GM12874 (cell line): ENCODE measurements around the gene ARMC9.

ENCODE experiments used
- TF ChIP-seq, protein P1 (sequence below): IDR thresholded peaks from 2 replicates; pipeline ENCODE4 v1.5.1; 2011; ENCODE audit warnings: low read depth, mild to moderate bottlenecking, control low read depth, low read length, moderate library complexity; ENCODE audit not compliant: insufficient read depth

ARMC9 gene

DNA sequence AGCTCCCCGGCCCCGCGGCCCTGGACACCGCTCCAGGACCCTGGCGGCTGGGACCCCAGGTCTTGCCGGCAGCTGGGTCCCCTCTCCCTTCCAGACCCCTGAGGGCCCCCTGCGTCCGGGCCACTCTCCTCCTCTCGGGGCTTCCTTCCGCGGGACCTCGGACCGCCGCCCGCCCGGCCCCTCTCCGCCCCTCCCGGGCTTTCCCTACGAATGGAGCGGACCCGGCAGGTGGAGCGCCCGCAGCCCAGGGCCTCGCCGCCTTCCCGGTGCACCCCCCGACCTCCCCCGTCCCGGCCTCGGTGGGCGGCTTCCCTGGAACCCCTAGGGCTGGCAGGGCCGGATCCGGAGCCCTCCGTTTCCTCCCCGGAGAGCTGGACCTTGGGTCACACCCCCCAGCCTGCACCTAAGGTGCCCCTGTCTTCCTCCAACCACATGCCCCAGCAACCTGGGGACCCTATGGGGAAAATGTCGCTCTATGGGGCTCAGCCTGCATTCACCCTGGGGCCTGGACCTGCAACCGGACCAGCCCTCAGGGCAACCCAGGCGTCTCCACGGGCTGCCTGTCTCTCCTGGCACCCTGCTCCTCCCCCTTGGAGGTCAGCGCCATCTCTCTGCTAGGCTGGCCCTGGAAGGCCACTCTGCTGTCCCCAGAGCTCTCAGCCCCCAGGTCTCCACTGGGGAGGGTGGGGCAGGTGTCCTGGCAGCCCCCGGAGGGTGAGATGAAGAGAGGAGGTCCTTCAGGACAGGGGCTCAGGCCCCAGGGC, 197.8 kb downstream of the ARMC9 start:
- TF ChIP-seq, protein P1, sequence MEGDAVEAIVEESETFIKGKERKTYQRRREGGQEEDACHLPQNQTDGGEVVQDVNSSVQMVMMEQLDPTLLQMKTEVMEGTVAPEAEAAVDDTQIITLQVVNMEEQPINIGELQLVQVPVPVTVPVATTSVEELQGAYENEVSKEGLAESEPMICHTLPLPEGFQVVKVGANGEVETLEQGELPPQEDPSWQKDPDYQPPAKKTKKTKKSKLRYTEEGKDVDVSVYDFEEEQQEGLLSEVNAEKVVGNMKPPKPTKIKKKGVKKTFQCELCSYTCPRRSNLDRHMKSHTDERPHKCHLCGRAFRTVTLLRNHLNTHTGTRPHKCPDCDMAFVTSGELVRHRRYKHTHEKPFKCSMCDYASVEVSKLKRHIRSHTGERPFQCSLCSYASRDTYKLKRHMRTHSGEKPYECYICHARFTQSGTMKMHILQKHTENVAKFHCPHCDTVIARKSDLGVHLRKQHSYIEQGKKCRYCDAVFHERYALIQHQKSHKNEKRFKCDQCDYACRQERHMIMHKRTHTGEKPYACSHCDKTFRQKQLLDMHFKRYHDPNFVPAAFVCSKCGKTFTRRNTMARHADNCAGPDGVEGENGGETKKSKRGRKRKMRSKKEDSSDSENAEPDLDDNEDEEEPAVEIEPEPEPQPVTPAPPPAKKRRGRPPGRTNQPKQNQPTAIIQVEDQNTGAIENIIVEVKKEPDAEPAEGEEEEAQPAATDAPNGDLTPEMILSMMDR = no peak

DNA sequence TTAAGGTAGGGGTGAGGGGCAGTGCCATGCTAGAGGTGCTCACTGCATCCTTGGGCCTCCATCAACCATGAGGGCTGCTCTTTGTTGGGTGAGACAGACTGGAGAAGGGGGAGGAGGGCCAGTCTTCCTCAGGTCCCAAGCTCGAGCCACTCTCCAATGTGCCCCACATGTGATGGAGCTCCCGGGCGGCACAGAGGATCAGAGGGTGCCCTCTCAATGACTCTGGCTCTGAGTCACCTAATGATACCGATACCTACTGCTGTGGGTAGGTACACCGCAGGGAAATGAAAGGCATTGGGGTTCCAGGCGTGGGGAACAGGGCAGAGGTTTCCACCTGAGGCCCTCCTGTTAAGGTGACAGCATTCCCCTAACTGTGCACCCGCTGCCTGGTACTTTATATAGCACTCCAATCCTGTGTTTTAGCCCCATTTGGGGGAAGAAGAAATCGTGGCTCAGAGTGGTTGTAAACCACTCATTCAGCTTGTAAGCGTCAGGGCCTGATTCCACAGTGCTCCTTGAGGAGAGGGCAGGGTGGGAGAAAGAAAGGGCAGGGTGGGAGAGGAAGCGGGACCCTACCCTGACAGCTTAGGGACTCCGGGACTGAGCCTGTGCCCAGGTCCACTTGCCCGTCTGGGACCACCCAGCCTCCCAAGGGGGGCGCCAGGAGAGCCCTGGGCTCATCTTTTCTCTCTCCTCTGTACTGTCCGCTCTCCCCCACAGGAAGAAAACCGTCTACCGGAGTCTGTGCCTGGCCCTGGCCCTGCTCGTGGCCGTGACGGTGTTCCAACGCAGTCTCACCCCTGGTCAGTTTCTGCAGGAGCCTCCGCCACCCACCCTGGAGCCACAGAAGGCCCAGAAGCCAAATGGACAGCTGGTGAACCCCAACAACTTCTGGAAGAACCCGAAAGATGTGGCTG, 198.8 kb downstream of the ARMC9 start:
- TF ChIP-seq, protein P1 = no peak

DNA sequence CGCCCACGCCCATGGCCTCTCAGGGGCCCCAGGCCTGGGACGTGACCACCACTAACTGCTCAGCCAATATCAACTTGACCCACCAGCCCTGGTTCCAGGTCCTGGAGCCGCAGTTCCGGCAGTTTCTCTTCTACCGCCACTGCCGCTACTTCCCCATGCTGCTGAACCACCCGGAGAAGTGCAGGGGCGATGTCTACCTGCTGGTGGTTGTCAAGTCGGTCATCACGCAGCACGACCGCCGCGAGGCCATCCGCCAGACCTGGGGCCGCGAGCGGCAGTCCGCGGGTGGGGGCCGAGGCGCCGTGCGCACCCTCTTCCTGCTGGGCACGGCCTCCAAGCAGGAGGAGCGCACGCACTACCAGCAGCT, 199.5 kb downstream of the ARMC9 start:
- TF ChIP-seq, protein P1 = no peak

DNA sequence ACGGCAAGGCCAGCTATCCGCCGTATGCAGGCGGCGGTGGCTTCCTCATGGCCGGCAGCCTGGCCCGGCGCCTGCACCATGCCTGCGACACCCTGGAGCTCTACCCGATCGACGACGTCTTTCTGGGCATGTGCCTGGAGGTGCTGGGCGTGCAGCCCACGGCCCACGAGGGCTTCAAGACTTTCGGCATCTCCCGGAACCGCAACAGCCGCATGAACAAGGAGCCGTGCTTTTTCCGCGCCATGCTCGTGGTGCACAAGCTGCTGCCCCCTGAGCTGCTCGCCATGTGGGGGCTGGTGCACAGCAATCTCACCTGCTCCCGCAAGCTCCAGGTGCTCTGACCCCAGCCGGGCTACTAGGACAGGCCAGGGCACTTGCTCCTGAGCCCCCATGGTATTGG, 200.2 kb downstream of the ARMC9 start:
- TF ChIP-seq, protein P1 = no peak

DNA sequence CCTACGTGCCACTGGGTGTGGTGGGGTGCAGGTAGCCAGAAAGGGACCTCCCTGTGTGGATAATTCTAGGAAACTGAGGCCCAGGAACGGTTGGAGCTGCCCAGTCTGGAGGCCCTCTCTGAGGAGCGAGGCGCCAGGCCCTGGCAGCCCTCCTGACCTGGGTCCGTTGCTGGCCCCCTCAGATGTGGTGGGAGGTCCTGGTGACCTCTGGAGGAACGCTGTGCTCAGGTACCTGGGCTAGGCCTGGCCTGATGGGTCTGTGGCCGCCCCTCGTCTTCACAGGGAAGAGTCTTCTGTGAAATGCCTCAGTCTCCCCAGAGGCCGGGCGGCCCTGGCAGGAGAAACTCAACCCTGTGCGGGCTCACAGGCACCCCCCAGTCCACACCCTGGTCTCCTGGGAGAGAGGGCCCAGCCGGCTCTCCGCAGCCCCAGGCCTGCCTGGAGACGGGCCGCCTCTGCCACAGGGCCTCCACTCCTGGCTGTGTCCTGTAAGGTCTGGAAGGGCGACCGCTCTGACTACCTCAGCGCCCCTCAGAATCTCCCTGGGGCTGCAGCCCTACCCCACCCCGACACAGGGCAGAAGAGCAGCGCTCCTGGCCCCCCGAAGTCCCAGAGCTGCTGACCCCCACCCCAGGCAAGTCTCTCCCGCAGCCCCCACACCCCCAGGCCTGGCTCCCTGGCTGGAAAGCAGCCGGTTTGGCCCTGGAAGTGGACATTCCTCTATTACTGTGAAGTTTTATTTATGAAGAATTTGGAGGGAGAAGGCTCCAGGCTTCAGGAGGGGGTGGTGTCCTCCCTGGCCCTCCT, 200.8 kb downstream of the ARMC9 start:
- TF ChIP-seq, protein P1 = no peak

DNA sequence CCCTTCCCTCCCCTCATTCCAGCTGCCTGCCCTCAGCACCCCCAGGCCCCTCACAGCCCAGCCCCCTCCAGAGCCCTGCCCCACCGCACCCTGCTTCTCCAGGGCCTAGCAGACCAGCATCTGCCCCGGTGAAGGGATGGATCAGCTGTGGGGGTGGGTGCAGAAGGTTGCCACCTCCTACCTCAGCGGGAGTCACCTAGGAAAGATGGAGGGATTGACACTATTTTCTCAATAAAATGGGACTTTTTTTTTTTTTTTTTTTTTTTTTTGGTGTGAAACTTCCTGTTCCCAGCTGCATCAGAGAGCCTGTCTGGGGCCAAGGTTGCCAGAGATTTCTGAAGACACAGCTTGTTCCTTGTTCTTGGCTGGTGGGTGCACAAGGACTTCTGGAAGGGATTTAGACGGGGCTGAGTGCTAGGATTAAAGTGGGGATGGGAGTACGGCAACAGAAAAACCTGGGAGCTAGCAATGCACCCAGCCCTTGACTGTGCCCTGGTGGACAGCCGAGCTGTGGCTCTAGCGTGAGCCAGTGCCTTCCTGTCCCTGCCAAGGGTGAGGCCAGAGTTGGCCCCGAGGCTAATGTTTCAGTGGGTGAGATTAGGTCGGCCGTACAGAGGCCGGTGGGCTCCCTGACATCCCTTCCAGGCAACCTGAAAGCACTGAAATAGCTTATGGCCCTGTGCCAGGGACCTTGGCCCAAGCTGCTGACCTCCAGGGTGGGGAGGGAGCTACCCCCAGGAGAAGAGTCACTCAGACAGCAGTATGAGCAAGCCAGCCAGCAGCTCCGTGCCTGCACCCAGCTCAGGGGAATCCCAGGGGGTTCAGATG, 201.6 kb downstream of the ARMC9 start:
- TF ChIP-seq, protein P1 = no peak
